Keratinocyte (primary cell): ENCODE measurements around the gene RPS6KA5. TPM values are rescaled to one million over a fixed set of nuclear protein-coding genes. Genes with fewer than 3 reads are reported as not detected.
A peak's percentile ranks its signal among the peaks of the same experiment; 100 is the strongest.

ENCODE experiments used
- DNase-seq: peaks from one replicate; pipeline ENCODE4 v3.0.0-alpha.2; 2011; ENCODE audit warnings: low read depth, missing footprints, low spot score
- FAIRE-seq: peaks from 2 replicates; lab custom pipeline; 2011; peaks lifted over from hg19 to GRCh38; lab: Jason Lieb, UNC
- H2AFZ ChIP-seq: 2 replicates; pipeline ENCODE4 v1.6.0; 2012; ENCODE audit warnings: low read length, control low read depth, inconsistent platforms; ENCODE audit not compliant: control insufficient read depth
- H3K27ac ChIP-seq: 2 replicates; pipeline ENCODE4 v1.5.1; 2011; ENCODE audit warnings: low read length; ENCODE audit not compliant: control insufficient read depth, insufficient read depth
- H3K27me3 ChIP-seq: 3 replicates; pipeline ENCODE4 v1.6.0; 2011; ENCODE audit warnings: low read length; ENCODE audit not compliant: control insufficient read depth, insufficient read depth; ENCODE audit errors: extremely low read depth
- H3K36me3 ChIP-seq, 2 experiments: 2 replicates in 1 of 2; 3 replicates in 1 of 2; pipeline ENCODE4 v1.5.1; 2011; ENCODE audit warnings: low read length in 2 of 2, mild to moderate bottlenecking in 1 of 2; ENCODE audit not compliant: control insufficient read depth in 2 of 2, insufficient read depth in 2 of 2; ENCODE audit errors: extremely low read depth in 1 of 2
- H3K4me1 ChIP-seq: 3 replicates; pipeline ENCODE4 v1.5.1; 2011; ENCODE audit warnings: low read length; ENCODE audit not compliant: control insufficient read depth, insufficient read depth; ENCODE audit errors: extremely low read depth
- H3K4me2 ChIP-seq: 3 replicates; pipeline ENCODE4 v1.6.0; 2011; ENCODE audit warnings: low read depth, low read length; ENCODE audit not compliant: control insufficient read depth, insufficient read depth; ENCODE audit errors: extremely low read depth
- H3K4me3 ChIP-seq, 3 experiments: fragments of 200-600 bp in 1 of 3; sonication (generic) in 1 of 3; 2 replicates in 2 of 3; 3 replicates in 1 of 3; pipeline ENCODE4 v1.5.1; 2011 to 2016; ENCODE audit warnings: low read length in 3 of 3, mild to moderate bottlenecking in 3 of 3, control low read depth in 2 of 3, inconsistent platforms in 1 of 3, low read depth in 1 of 3, mixed read lengths in 1 of 3, mixed run types in 1 of 3, moderate library complexity in 1 of 3; ENCODE audit not compliant: control insufficient read depth in 2 of 3, insufficient read depth in 2 of 3; ENCODE audit errors: extremely low read depth in 1 of 3
- H3K79me2 ChIP-seq: 2 replicates; pipeline ENCODE4 v1.6.0; 2012; ENCODE audit warnings: low read length; ENCODE audit not compliant: control insufficient read depth, insufficient read depth
- H3K9ac ChIP-seq: 3 replicates; pipeline ENCODE4 v1.6.0; 2011; ENCODE audit warnings: low read length; ENCODE audit not compliant: control insufficient read depth, insufficient read depth; ENCODE audit errors: extremely low read depth
- H3K9me1 ChIP-seq: 3 replicates; pipeline ENCODE4 v1.6.0; 2011; ENCODE audit warnings: low read length; ENCODE audit not compliant: control insufficient read depth, insufficient read depth; ENCODE audit errors: extremely low read depth
- H3K9me3 ChIP-seq: 2 replicates; pipeline ENCODE4 v1.5.1; 2012; ENCODE audit warnings: low read depth, low read length; ENCODE audit not compliant: control insufficient read depth
- H4K20me1 ChIP-seq: 3 replicates; pipeline ENCODE4 v1.6.0; 2011; ENCODE audit warnings: low read length; ENCODE audit not compliant: control insufficient read depth, insufficient read depth; ENCODE audit errors: extremely low read depth
- EZH2 ChIP-seq: IDR thresholded peaks from one replicate; pipeline ENCODE4 v1.6.1; 2012; ENCODE audit warnings: inconsistent platforms, mild to moderate bottlenecking, low read length, moderate library complexity
- dilution Hi-C: fragments of 300-500 bp; cut with MboI; formaldehyde crosslinking; loops from one replicate; pipeline ENCODE4 v1.7.0; 2020; ENCODE audit warnings: low sequenced_read_pairs; ENCODE audit not compliant: extremely low pct_ligation_motif_present
- polyA plus RNA-seq, 5 experiments: library from polyadenylated mRNA; depleted of rRNA in 3 of 5; stranded (reverse) in 3 of 5; stranded (forward) in 1 of 5; unstranded in 1 of 5; fragments of >200 nt; gene quantifications; 1 replicate in 1 of 5; 2 replicates in 3 of 5; 3 replicates in 1 of 5; pipeline versions ENCODE4 v1.2.1 to v1.2.3, GENCODE V29; 2011 to 2012; ENCODE audit warnings: missing spikeins in 2 of 5, low read depth in 1 of 5, low replicate concordance in 1 of 5
- TF ChIP-seq, protein P1 (sequence below), 3 experiments: IDR thresholded peaks in 1 of 3; conservative IDR thresholded peaks in 1 of 3; optimal IDR thresholded peaks in 1 of 3; 2 replicates in 2 of 3; 3 replicates in 1 of 3; pipeline versions ENCODE3 to v1.5.1; 2011; ENCODE audit warnings: low read length in 3 of 3, mild to moderate bottlenecking in 3 of 3, moderate library complexity in 2 of 3, control low read depth in 1 of 3, inconsistent platforms in 1 of 3; ENCODE audit not compliant: insufficient read depth in 2 of 3; ENCODE audit errors: extremely low read depth in 1 of 3

Gene RPS6KA5
- polyA plus RNA-seq, 1 donor (not counting 4 experiments of a cell fraction or from before 2014, with no cell fraction given) = 2.9 TPM

DNA sequence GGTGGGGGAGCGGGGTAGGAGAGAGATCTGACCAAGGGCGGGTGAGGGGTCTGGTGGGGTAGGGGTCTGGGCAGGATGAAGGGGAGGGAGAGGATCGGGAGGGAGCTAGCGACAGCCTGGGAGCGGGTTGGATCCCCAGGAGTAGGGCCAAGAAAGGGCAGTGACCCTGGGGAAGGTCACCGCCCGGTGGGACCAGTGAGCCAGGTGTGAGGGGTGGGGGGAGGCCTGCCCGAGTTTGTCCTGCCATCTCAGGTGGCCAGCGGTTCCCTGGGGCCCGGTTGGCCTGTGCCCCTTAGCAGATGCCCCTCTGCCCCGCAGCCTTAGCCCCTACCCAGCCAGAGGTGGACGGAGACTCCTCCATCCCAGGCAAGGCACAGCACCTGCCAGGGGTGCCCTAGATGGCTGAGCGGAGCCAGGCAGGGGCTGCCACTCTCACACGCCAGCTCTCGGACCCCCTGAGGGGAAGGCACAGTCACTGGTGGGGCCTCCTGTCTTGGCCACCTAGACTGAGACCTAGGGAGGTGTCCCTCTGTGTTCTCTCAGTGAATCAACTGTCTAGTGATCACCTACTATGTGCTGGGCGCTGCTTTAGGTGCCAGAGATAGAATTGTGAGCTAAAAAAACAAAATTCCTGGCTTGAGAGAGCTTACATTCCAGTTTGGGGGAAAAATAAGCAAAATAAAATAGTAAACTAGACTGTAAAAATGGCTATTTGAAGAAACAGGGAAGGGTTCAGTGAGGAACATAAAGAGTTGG is 243.6 kb downstream of the RPS6KA5 start:
- peaks cover 27% of the 10 kb centered on the region for H3K79me2 ChIP-seq
- TF ChIP-seq, protein P1, sequence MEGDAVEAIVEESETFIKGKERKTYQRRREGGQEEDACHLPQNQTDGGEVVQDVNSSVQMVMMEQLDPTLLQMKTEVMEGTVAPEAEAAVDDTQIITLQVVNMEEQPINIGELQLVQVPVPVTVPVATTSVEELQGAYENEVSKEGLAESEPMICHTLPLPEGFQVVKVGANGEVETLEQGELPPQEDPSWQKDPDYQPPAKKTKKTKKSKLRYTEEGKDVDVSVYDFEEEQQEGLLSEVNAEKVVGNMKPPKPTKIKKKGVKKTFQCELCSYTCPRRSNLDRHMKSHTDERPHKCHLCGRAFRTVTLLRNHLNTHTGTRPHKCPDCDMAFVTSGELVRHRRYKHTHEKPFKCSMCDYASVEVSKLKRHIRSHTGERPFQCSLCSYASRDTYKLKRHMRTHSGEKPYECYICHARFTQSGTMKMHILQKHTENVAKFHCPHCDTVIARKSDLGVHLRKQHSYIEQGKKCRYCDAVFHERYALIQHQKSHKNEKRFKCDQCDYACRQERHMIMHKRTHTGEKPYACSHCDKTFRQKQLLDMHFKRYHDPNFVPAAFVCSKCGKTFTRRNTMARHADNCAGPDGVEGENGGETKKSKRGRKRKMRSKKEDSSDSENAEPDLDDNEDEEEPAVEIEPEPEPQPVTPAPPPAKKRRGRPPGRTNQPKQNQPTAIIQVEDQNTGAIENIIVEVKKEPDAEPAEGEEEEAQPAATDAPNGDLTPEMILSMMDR (optimal IDR thresholded peaks at IDR 0.05 in 1 of 3, IDR thresholded peaks at IDR 0.05 in 1 of 3, conservative IDR thresholded peaks at IDR 0.05 in 1 of 3; ENCODE audit: extremely low read depth in 1 of 3, insufficient read depth in 2 of 3, low read length in 3 of 3) = no peak
- no peaks in the 10 kb centered on the region for H3K27me3 ChIP-seq
- DNase-seq = no peak
- no peaks in the 10 kb centered on the region for H3K36me3 ChIP-seq
- H3K27ac ChIP-seq = no peak overlapping the region
- no peaks in the 10 kb centered on the region for H4K20me1 ChIP-seq
- no peak overlapping the region for H3K9ac ChIP-seq
- H3K9me1 ChIP-seq = no peaks in the 10 kb centered on the region
- peak overlapping the region in 1 of 3 experiments; percentile 62 for H3K4me3 ChIP-seq
- no peak overlapping the region for H3K4me2 ChIP-seq
- H3K9me3 ChIP-seq = no peaks in the 10 kb centered on the region
- FAIRE-seq = no peak
- peaks cover 15% of the 10 kb centered on the region for H3K4me1 ChIP-seq
- dilution Hi-C loops = no loop called here
- no peak overlapping the region for H2AFZ ChIP-seq

DNA sequence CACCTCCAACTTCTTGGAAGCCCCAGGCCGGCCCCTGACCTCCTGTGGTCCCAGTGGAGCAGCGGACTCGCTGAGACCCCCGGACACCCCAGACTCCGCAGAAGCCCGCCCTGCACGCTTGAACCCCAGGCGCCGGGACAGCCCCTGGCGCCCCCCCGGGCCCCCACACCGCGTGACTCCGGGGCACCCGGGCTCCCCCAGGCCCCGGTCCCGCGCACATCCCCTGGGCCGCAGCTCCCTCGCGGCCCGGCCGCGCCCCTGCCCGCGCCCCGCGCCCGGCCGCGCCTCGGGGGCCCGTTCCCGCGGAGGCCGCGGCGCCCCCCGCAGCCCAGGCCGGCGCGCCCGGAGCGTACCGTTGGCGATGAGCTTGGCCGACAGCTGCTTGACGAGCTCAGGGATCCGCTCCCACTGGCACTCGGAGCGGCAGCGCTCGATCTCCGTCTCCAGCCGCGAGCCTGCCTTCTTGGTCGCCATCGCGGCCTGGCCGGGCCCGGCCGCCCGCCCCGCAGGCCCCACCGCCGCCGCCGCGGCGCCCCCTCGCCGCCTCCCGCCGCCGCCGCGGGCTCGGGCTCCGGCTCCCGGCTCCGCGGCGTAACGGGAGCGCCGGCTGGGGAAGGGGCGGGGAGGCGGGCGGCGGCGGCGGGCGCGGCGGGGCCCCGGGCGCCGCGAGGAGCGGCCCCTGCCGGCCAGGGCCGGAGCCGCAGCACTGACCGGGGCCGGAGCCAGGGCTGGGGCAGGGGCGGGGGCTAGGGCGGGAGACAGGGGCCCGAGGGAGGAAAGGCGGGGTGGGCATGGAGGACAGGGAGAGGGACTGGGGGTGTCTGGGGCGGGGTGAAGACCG is 244.4 kb downstream of the RPS6KA5 start, which contains the start of gene TTC7B:
Gene TTC7B, minus strand, starts transcription at position 609 of the 841 bp plus-strand sequence. Its CDS starts 135 bp downstream, at position 474.
- H3K36me3 ChIP-seq = no peaks in the 10 kb centered on the region
- no peak for FAIRE-seq
- H3K9me1 ChIP-seq = no peaks in the 10 kb centered on the region
- no peaks in the 10 kb centered on the region for H3K27me3 ChIP-seq
- H3K79me2 ChIP-seq = peaks cover 33% of the 10 kb centered on the region
- H3K4me2 ChIP-seq = peak within 1 kb of the TSS; percentile 95
- peak within 1 kb of the TSS; percentile 62 to 85 (median 78) for H3K4me3 ChIP-seq
- peak within 1 kb of the TSS; percentile 81 for H3K9ac ChIP-seq
- no peak for DNase-seq
- no peak within 1 kb of the TSS for H3K27ac ChIP-seq
- peaks cover 11% of the 10 kb centered on the region for H3K4me1 ChIP-seq
- no peaks in the 10 kb centered on the region for H4K20me1 ChIP-seq
- dilution Hi-C loops = no loop called here
- H3K9me3 ChIP-seq = no peaks in the 10 kb centered on the region
- TF ChIP-seq EZH2 = no peak
- TF ChIP-seq, protein P1 (optimal IDR thresholded peaks at IDR 0.05 in 1 of 3, IDR thresholded peaks at IDR 0.05 in 1 of 3, conservative IDR thresholded peaks at IDR 0.05 in 1 of 3; ENCODE audit: extremely low read depth in 1 of 3, insufficient read depth in 2 of 3, low read length in 3 of 3) = peak in 2 of 3 experiments; percentile 23 to 53
- H2AFZ ChIP-seq = peak within 1 kb of the TSS; percentile 73
